Subcutaneous abdominal adipose tissue (tissue), 5 donors: ENCODE results near the gene TFDP1.

Experiments used
- H3K27ac ChIP-seq: one replicate; pipeline ENCODE4 v1.7.0; 2013; ENCODE audit warnings: low read depth, mild to moderate bottlenecking, inconsistent platforms, low read length, moderate library complexity
- H3K27me3 ChIP-seq, 5 donors: one replicate each; pipeline ENCODE4 v1.7.0; 2013; ENCODE audit warnings: low read length in 5 of 5, inconsistent platforms in 1 of 5; ENCODE audit not compliant: control insufficient read depth in 5 of 5, insufficient read depth in 4 of 5
- H3K36me3 ChIP-seq, 5 donors: one replicate each; pipeline ENCODE4 v1.7.0; 2013; ENCODE audit warnings: low read length in 5 of 5; ENCODE audit not compliant: control insufficient read depth in 5 of 5, insufficient read depth in 5 of 5
- H3K4me1 ChIP-seq, 5 donors: one replicate each; pipeline ENCODE4 v1.7.0; 2013; ENCODE audit warnings: low read length in 5 of 5, mild to moderate bottlenecking in 3 of 5, moderate library complexity in 1 of 5; ENCODE audit not compliant: control insufficient read depth in 5 of 5, insufficient read depth in 5 of 5
- H3K4me3 ChIP-seq, 5 donors: one replicate each; pipeline ENCODE4 v1.7.0; 2013; ENCODE audit warnings: low read length in 5 of 5, low read depth in 1 of 5
- H3K9ac ChIP-seq, 5 donors: one replicate each; pipeline ENCODE4 v1.7.0; 2013; ENCODE audit warnings: low read length in 5 of 5, mild to moderate bottlenecking in 4 of 5, moderate library complexity in 3 of 5
- H3K9me3 ChIP-seq, 5 donors: one replicate each; pipeline ENCODE4 v1.7.0; 2013; ENCODE audit warnings: low read length in 5 of 5; ENCODE audit not compliant: control insufficient read depth in 5 of 5
- donor health status: healthy.
- donor health status: healthy.
- donor health status: healthy.
- donor health status: healthy.
- donor health status: healthy.

TFDP1 gene

DNA sequence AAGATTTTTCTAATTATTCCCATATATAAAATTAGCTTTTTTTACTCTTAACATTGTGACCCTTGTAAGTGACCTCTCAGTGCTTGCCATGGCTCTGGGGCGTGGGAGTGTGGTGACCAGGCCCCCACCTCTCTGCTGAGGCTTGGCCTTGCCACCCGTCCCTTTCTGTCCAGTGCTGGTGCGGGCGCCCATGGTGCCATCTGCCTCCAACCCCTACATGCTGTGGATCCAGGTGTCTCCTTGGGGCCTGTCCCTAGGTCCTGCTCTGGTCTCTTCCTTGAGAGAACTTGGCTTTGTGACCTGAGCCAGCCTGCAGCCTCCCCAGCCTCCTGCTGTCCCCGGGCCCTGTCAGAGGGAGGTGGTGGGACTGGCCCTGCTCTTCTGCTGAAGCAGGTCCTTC lies 27.4 kb downstream of the TFDP1 start:
- Histone ChIP-seq H3K27me3 (no peaks in the 10 kb centered on the region), H3K36me3 (peaks cover 0 to 44% (median 24%) of the 10 kb centered on the region in 5 donors), H3K4me3 (no peak overlapping the region), H3K4me1 (peaks cover 0 to 4% (median 0%) of the 10 kb centered on the region in 5 donors), H3K27ac (no peak overlapping the region), H3K9ac (no peak overlapping the region), H3K9me3 (no peaks in the 10 kb centered on the region)

DNA sequence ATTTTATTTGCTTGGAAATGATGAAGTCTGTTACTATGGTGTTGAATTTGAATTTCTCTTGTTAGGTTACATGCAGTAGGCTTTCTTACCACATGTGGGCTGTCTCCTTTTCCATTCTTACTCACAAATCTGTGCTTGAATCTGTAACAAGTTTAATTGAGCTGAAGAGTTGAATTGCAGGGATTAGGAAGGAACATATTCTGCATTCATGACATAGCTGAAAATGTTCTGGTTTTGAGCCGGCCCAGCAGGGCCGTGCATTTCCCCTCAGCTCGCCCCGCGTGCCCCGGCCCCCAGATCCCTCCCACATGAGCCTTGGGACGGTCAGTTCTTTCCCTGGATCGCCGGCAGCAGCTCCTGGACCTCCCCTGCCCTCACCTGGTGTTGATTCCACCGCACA lies 28.1 kb downstream of the TFDP1 start:
- Histone ChIP-seq H3K36me3 (peaks cover 0 to 44% (median 23%) of the 10 kb centered on the region in 5 donors), H3K9ac (no peak overlapping the region), H3K4me1 (peaks cover 0 to 4% (median 0%) of the 10 kb centered on the region in 5 donors)

DNA sequence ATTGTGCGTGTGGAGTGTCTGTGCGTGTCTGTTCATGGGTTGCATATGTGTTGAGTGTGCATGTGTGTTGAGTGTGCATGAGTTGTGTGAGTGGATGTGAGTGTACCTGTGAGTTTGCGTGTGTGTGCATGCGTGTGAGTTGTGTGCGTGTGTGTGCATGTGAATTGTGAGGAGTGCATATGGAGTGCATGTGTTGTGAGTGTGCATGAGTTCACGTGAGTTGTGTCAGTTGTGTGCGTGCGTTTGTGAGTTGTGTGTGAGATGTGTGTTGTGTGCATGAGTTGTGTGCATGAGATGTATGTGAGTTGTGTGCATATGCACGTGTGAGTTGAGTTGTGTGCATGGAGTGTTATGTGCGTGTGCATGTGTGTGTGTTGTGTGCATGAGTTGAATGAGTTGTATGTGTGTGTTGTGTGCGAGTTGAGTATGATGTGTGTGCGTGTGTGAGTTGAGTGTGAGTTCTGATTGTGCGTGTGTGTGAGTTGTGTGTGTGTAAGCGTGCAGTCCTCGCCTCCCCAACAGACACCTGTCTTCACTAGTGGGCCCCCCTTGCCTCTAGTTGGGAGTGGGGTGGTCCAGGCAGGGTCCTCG lies 29.3 kb downstream of the TFDP1 start:
- Histone ChIP-seq H3K27ac (no peak overlapping the region), H3K9ac (no peak overlapping the region), H3K36me3 (peaks cover 0 to 37% (median 18%) of the 10 kb centered on the region in 5 donors), H3K27me3 (no peaks in the 10 kb centered on the region), H3K4me1 (peaks cover 0 to 4% (median 0%) of the 10 kb centered on the region in 5 donors), H3K9me3 (no peaks in the 10 kb centered on the region), H3K4me3 (no peak overlapping the region)

More for the DNA sequence above, 28.1 kb downstream of the TFDP1 start:
- H3K27ac ChIP-seq: no peak overlapping the region
- no peaks in the 10 kb centered on the region for H3K9me3 ChIP-seq
- no peaks in the 10 kb centered on the region for H3K27me3 ChIP-seq
- H3K4me3 ChIP-seq: no peak overlapping the region

DNA sequence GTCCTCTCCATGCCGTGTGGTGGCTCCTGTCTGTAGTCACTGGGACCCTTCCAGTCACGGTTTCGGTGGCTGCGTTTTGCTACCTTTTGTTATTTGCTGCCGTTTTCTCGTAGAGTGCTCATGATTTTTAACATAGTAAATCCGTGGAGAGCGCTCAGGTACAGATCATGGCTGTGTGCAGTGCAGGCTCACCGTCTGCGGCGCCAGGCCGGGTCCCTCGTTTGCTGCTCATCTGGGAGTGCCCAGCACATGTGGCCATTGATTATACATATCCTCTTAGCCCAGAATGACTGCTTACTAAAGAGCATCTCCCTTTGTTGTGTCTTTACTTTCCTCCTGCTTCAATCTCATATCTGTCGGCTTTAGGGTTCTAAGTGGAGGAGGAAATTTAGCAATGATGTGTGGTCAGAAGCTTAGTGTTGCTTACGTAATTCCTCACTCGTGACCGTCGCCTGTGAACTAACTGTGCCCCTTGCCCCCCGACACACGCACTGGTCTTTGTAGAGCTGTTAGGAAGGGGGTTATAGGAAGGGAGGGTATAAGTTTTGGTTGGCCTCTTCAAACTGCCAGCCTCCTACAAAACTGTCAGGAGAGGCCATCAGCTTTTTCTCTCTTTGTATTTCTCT lies 31.8 kb downstream of the TFDP1 start:
- H3K27ac ChIP-seq: no peak overlapping the region
- no peak overlapping the region for H3K4me3 ChIP-seq
- H3K4me1 ChIP-seq: peaks cover 0 to 4% (median 0%) of the 10 kb centered on the region in 5 donors
- no peaks in the 10 kb centered on the region for H3K27me3 ChIP-seq
- peaks cover 0 to 31% (median 12%) of the 10 kb centered on the region in 5 donors for H3K36me3 ChIP-seq
- H3K9ac ChIP-seq: no peak overlapping the region
- H3K9me3 ChIP-seq: no peaks in the 10 kb centered on the region

- no peak overlapping the region for H3K27ac ChIP-seq
- no peaks in the 10 kb centered on the region for H3K27me3 ChIP-seq
- H3K36me3 ChIP-seq: peaks cover 0 to 24% (median 5%) of the 10 kb centered on the region in 5 donors
- H3K9ac ChIP-seq: no peak overlapping the region
- H3K4me1 ChIP-seq: peaks cover 0 to 4% (median 0%) of the 10 kb centered on the region in 5 donors
- H3K9me3 ChIP-seq: no peaks in the 10 kb centered on the region
- H3K4me3 ChIP-seq: no peak overlapping the region
Measured at GRCh38 chr13:113616991-113617749, 32.6 kb downstream of the TFDP1 start.

GRCh38 chr13:113617961-113618360 lies 33.4 kb downstream of the TFDP1 start:
- no peaks in the 10 kb centered on the region for H3K27me3 ChIP-seq
- H3K9ac ChIP-seq: no peak overlapping the region
- H3K4me3 ChIP-seq: no peak overlapping the region
- H3K9me3 ChIP-seq: no peaks in the 10 kb centered on the region
- peaks cover 0 to 26% (median 5%) of the 10 kb centered on the region in 5 donors for H3K36me3 ChIP-seq
- no peak overlapping the region for H3K27ac ChIP-seq
- peaks cover 0 to 4% (median 0%) of the 10 kb centered on the region in 5 donors for H3K4me1 ChIP-seq

- Histone ChIP-seq H3K9ac (no peak overlapping the region), H3K4me1 (peaks cover 0 to 4% (median 0%) of the 10 kb centered on the region in 5 donors), H3K4me3 (no peak overlapping the region), H3K27me3 (no peaks in the 10 kb centered on the region), H3K9me3 (no peaks in the 10 kb centered on the region), H3K36me3 (peaks cover 0 to 31% (median 10%) of the 10 kb centered on the region in 5 donors), H3K27ac (no peak overlapping the region)
Measured at GRCh38 chr13:113618455-113618854, 33.9 kb downstream of the TFDP1 start.

- Histone ChIP-seq H3K36me3 (peaks cover 0 to 31% (median 17%) of the 10 kb centered on the region in 5 donors), H3K9me3 (no peaks in the 10 kb centered on the region), H3K27me3 (no peaks in the 10 kb centered on the region), H3K27ac (no peak overlapping the region), H3K4me1 (peaks cover 0 to 4% (median 0%) of the 10 kb centered on the region in 5 donors), H3K4me3 (no peak overlapping the region), H3K9ac (no peak overlapping the region)
Measured at GRCh38 chr13:113620036-113620796, 35.7 kb downstream of the TFDP1 start.

DNA sequence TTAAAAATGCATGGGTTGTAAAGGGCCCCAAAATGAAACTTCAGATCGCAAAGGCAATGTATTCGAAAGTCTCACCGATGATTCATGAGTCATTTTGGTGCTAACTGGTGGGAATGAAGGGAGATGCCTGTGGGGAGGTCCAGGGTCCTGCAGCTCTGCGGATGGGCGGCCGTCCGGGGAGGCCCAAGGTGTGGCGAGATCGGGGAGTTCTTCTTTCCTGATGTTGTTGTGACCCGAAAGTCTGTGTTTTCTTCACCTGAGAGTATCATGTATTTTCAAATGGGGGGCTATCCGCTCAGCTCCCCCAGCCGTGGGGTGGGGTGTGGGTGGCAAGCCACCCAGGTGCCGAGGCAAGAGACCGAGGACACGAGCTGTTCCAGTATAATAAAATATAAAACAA lies 36.5 kb downstream of the TFDP1 start:
- no peaks in the 10 kb centered on the region for H3K9me3 ChIP-seq
- H3K36me3 ChIP-seq: peaks cover 0 to 29% (median 17%) of the 10 kb centered on the region in 5 donors
- H3K27me3 ChIP-seq: no peaks in the 10 kb centered on the region
- peaks cover 2 to 7% (median 2%) of the 10 kb centered on the region in 5 donors for H3K4me1 ChIP-seq
- no peak overlapping the region for H3K9ac ChIP-seq
- no peak overlapping the region for H3K27ac ChIP-seq
- no peak overlapping the region for H3K4me3 ChIP-seq
